ENCODE results near the gene GPHB5.
A peak's percentile ranks its signal among the peaks of the same experiment; 100 is the strongest.

DNA sequence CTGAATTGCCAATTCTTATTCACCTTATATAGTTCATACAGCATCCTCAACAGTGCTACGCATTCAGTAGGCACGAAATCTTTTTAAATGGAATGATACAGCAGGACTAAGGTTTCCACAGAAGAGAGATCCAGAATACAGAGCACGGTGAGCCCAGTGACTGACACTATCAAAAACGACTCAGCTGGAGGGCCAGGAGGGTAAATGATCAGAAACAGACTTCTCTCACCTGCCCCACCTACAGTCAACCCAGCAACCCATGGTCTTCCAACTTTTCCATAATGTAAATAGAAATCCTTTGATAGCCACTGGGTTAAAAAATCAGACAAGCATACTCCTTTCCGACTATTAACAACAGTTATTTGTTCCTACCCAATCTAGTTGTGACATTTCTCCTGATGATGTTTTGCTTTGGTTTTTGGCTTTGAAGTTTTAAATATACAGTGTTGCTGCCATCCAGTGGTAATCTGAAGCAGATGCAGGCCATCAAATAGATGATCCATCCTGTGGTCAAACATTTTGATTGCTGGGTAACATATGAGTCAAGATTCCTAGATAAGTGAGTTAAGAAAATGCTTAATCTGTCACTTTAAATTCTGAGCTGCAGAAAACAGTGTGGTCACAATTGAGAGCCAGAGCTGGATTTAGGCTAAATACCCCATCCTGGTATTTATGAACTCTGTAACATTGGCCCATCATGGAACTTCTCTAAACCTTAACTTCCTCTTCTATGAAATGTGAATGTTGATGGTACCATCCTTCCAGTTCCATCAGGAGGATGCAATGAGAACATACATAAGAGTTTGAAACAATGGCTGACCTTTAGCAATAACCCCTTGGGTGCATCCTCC lies 42.0 kb downstream of the GPHB5 start:
- peak; percentile 83 to 87 (median 85) for TF ChIP-seq CTCF (IDR thresholded peaks at IDR 0.05)
- no peak for TF ChIP-seq POLR2A (IDR thresholded peaks at IDR 0.05; ENCODE audit: low read depth)
- TF ChIP-seq POLR2AphosphoS5 (IDR thresholded peaks at IDR 0.05), result no peak

Data from esophagus muscularis mucosa (tissue), 3 donors.